GM10266 (cell line): ENCODE data around the gene AGFG2.
"Not testable (repeated sequence)": the region's sequence is repeated elsewhere in the genome, so short reads cannot be mapped to it uniquely, and the experiment has no call there.

ENCODE experiments used
- DNase-seq: peaks from one replicate; pipeline ENCODE4 v3.0.0; 2012; ENCODE audit errors: extremely low spot score
- CTCF ChIP-seq: IDR thresholded peaks from 2 replicates; pipeline ENCODE4 v1.5.1; 2012; ENCODE audit warnings: mild to moderate bottlenecking, low read depth; ENCODE audit not compliant: control insufficient read depth, insufficient read depth; ENCODE audit errors: missing control alignments

AGFG2 gene

GRCh38 chr7:100496509-100496908 is 42.5 kb upstream of the AGFG2 start:
- no peak for TF ChIP-seq CTCF
- DNase-seq, result no peak

GRCh38 chr7:100500743-100501142 is 38.3 kb upstream of the AGFG2 start:
- not testable (repeated sequence) for DNase-seq

GRCh38 chr7:100504031-100504430 is 35.0 kb upstream of the AGFG2 start:
- not testable (repeated sequence) for DNase-seq

- DNase-seq, result no peak
- TF ChIP-seq CTCF, result no peak
Measured at GRCh38 chr7:100504887-100505611, 34.0 kb upstream of the AGFG2 start.

DNA sequence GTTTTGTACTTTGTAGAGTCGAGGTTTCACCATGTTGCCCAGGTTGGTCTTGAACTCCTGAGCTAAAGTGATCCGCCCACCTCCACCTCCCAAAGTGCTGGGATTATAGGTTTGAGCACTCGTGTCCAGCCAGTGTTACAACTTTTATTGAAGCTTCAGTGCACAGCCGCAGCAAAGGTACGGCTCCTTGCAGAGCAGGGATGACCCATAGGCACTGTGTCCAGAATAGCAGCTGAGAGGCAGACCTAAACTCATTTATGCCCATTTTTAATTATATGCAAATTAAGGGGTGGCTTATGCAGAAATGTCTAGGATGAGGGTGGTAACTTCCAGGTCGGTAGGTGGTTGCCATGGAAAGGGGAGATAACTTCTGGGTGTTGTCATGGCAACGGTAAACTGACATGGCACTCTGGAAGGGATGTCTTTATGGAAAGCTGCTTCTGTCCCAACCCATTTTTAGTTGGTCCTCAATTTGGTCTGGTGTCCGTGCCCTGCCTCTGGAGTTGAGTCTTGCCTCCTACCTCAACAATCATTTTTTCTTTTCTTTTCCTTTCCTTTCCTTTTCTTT is 32.6 kb upstream of the AGFG2 start:
- TF ChIP-seq CTCF, result no peak
- no peak for DNase-seq

- TF ChIP-seq CTCF, result no peak
- no peak for DNase-seq
Measured at GRCh38 chr7:100509231-100509630, 29.8 kb upstream of the AGFG2 start.

DNA sequence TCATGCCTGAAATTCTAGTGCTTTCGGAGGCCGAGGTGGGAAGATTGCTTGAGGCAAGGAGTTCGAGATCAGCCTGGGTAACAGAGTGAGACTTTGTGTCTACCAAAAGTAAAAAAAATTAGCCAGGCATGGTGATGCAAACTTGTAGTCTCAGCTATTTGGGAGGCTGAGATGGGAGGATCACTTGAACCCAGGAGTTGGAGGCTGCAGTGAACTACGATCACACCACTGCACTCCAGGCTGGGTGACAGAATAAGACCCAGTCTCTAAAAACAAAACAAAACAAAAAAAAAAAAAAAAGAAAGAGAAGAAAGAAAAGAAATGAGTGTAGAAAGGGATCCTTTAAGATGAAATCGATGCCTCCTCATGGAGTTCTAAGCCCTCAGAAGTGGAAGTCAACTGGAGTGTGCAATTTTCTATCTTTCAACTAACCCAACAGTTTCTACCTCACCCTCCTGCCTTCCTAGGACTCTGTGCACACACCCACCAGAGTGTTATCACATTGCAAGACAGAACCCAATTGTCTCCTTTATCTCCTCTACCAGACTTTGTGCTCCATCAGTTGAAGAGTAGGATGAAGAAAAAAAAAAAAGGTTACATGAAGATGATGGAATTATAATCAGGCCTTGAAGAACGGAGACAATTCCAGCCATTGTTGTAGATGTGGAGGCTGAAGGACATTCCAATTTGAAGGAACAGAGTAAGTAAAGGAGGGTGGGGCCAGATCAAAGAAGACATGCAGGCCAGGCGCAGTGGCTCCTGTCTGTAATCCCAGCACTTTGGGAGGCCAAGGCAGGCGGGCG is 28.4 kb upstream of the AGFG2 start:
- no peak for TF ChIP-seq CTCF
- no peak for DNase-seq

- no peak for TF ChIP-seq CTCF
- DNase-seq, result no peak
Measured at GRCh38 chr7:100513212-100513810, 25.7 kb upstream of the AGFG2 start.
